OCI-LY1 (cell line): ENCODE results near the gene IL36G.

ENCODE experiments used
- H2AFZ ChIP-seq: fragments of 200-600 bp; sonication (generic), shearing (Covaris generic); 2 replicates; pipeline ENCODE4 v1.6.0; 2014; ENCODE audit warnings: antibody characterized with exemption, mild to moderate bottlenecking, low read length
- H3F3A ChIP-seq: fragments of 200-600 bp; sonication (generic), shearing (Covaris generic); 2 replicates; pipeline ENCODE4 v1.6.0; 2014; ENCODE audit warnings: mild to moderate bottlenecking, antibody characterized with exemption, low read length, moderate library complexity; ENCODE audit not compliant: insufficient read depth
- H3K27ac ChIP-seq: fragments of 200-600 bp; sonication (generic); 2 replicates; pipeline ENCODE4 v1.5.1; 2014; ENCODE audit warnings: low read length, mixed run types, mild to moderate bottlenecking, low read depth; ENCODE audit not compliant: poor library complexity, severe bottlenecking
- H3K27me3 ChIP-seq: fragments of 200-600 bp; sonication (generic); 2 replicates; pipeline ENCODE4 v1.6.0; 2014; ENCODE audit warnings: antibody characterized with exemption, mild to moderate bottlenecking, low read length, moderate library complexity; ENCODE audit not compliant: insufficient read depth
- H3K36me3 ChIP-seq: fragments of 200-600 bp; sonication (generic); 2 replicates; pipeline ENCODE4 v1.6.1; 2014; ENCODE audit warnings: mild to moderate bottlenecking, antibody characterized with exemption, low read length, moderate library complexity, mixed read lengths; ENCODE audit not compliant: insufficient read depth
- H3K4me1 ChIP-seq: fragments of 200-600 bp; sonication (generic); 2 replicates; pipeline ENCODE4 v1.5.1; 2014; ENCODE audit warnings: mild to moderate bottlenecking, low read length, moderate library complexity; ENCODE audit not compliant: insufficient read depth, severe bottlenecking
- H3K4me2 ChIP-seq: fragments of 200-600 bp; sonication (generic), shearing (Covaris generic); 2 replicates; pipeline ENCODE4 v1.6.1; 2014; ENCODE audit warnings: low read length
- H3K4me3 ChIP-seq: fragments of 200-600 bp; sonication (generic); 2 replicates; pipeline ENCODE4 v1.5.1; 2014; ENCODE audit warnings: low read length, low read depth, mild to moderate bottlenecking, mixed read lengths; ENCODE audit not compliant: poor library complexity, severe bottlenecking
- H3K79me2 ChIP-seq: fragments of 200-600 bp; shearing (Covaris generic); 2 replicates; pipeline ENCODE4 v1.6.1; 2016; ENCODE audit warnings: mixed run types, low read length, mixed read lengths; ENCODE audit not compliant: insufficient read depth
- H3K9ac ChIP-seq: fragments of 200-600 bp; sonication (generic), shearing (Covaris generic); 2 replicates; pipeline ENCODE4 v1.6.1; 2014; ENCODE audit warnings: mild to moderate bottlenecking, low read length, mixed read lengths
- H3K9me2 ChIP-seq: fragments of 200-600 bp; sonication (generic), shearing (Covaris generic); 2 replicates; pipeline ENCODE4 v1.6.1; 2014; ENCODE audit warnings: low read depth, mild to moderate bottlenecking, low read length, mixed read lengths
- H3K9me3 ChIP-seq: fragments of 200-600 bp; shearing (Covaris generic); 2 replicates; pipeline ENCODE4 v1.6.1; 2014; ENCODE audit warnings: low read length, mixed read lengths
- H4K20me1 ChIP-seq: fragments of 200-600 bp; sonication (generic), shearing (Covaris generic); 2 replicates; pipeline ENCODE4 v1.6.0; 2016; ENCODE audit warnings: mild to moderate bottlenecking, low read length; ENCODE audit not compliant: insufficient read depth
- EZH2 ChIP-seq: fragments of 200-600 bp; sonication (generic), shearing (Covaris generic); IDR thresholded peaks from 2 replicates; pipeline ENCODE4 v1.8.0; 2017; ENCODE audit warnings: borderline replicate concordance, mixed run types, mild to moderate bottlenecking, antibody characterized with exemption, low read length, moderate library complexity, mixed read lengths
- TF ChIP-seq, protein P1 (sequence below): fragments of 200-600 bp; sonication (generic), shearing (Covaris generic); IDR thresholded peaks from 2 replicates; pipeline ENCODE4 v1.5.1; 2017; ENCODE audit warnings: mild to moderate bottlenecking, antibody characterized with exemption, low read length, moderate library complexity, mixed read lengths

Gene IL36G

DNA sequence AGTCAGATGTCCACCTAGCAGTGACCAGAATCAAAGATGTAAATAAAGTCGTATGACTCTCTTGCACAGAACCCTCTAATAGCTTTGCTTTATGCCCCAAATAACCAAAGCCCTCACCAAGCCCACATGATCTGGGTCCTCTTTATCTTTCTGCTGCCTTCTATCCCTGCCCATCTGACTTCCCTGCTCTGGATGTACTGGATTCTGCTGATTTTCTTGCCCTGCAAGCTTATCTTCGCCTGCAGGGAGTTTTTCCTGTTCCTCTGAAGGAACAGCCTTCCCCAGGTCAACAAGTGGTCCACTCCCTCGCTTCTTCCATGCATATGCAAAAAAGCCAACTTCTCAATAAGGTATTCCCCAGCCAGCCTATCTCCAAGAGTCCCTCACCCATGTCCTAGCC, 56.2 kb downstream of the IL36G start:
- H3K36me3 ChIP-seq, result no peaks in the 10 kb centered on the region
- no peak overlapping the region for H3K9ac ChIP-seq
- H3K9me2 ChIP-seq, result no peaks in the 10 kb centered on the region
- no peak overlapping the region for H3K4me3 ChIP-seq
- no peak overlapping the region for H3K27ac ChIP-seq
- no peaks in the 10 kb centered on the region for H3K79me2 ChIP-seq
- no peak overlapping the region for H2AFZ ChIP-seq
- no peaks in the 10 kb centered on the region for H3F3A ChIP-seq
- H3K4me2 ChIP-seq, result no peak overlapping the region
- TF ChIP-seq EZH2, result no peak
- TF ChIP-seq, protein P1, sequence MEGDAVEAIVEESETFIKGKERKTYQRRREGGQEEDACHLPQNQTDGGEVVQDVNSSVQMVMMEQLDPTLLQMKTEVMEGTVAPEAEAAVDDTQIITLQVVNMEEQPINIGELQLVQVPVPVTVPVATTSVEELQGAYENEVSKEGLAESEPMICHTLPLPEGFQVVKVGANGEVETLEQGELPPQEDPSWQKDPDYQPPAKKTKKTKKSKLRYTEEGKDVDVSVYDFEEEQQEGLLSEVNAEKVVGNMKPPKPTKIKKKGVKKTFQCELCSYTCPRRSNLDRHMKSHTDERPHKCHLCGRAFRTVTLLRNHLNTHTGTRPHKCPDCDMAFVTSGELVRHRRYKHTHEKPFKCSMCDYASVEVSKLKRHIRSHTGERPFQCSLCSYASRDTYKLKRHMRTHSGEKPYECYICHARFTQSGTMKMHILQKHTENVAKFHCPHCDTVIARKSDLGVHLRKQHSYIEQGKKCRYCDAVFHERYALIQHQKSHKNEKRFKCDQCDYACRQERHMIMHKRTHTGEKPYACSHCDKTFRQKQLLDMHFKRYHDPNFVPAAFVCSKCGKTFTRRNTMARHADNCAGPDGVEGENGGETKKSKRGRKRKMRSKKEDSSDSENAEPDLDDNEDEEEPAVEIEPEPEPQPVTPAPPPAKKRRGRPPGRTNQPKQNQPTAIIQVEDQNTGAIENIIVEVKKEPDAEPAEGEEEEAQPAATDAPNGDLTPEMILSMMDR, result no peak
- H4K20me1 ChIP-seq, result no peaks in the 10 kb centered on the region
- no peaks in the 10 kb centered on the region for H3K27me3 ChIP-seq
- no peaks in the 10 kb centered on the region for H3K9me3 ChIP-seq
- H3K4me1 ChIP-seq, result no peaks in the 10 kb centered on the region
